ENCODE results near the gene TACC2. TPM values are rescaled to one million over a fixed set of nuclear protein-coding genes. Genes with fewer than 3 reads are reported as not detected.

Gene TACC2
- total and polyA plus RNA-seq, 4 donors, result 21.6 to 107 (median 64.9) TPM

DNA sequence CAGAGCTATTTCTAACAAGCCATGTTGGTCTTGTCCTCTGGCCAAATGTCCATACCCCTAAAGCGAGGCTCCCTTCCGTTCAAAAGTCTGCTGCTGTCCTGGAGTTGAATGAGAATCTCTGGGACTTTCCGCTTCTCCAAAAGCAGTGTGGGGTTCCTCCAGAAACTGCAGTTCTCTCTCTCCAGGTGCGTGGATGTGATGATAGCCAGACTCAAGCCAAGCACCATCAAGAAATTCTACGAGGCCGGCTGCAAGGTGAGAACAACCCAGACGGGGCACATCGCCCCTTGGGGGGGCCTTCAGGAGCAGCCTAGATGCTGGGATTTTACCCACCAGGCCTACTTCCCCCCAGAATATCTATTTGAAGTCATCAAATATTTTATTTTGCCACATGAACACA lies 308.6 kb downstream of the TACC2 start:
- 87% methylated on average over 6 of the region's 8 CpGs for WGBS (ENCODE audit: insufficient coverage)
- no peak overlapping the region for H3K27ac ChIP-seq (ENCODE audit: low read depth, low read length)

DNA sequence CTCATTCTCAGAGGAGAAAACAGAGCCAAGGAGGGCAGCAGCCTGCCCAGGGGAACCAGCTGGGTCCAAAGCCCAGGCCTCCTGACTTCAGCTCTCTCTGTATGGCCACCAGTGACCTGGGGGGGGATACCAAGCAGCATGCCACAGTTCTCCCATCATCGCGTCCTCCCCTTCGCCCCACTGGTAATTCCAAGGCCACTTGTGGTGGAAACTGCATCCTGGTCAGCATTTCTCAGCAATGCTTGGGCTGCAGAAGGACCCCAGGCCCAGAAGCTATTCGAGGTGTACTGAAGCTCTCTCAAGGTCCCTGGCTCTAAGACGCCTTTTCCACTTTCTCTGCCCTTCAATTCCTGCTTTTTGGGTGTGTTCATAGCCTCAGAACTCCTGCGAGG lies 309.2 kb downstream of the TACC2 start:
- no peaks in the 10 kb centered on the region for H3K9me3 ChIP-seq (ENCODE audit: control insufficient read depth, insufficient read depth, low read length)
- no peak overlapping the region for H3K4me3 ChIP-seq (ENCODE audit: low read depth, low read length)
- no peak for DNase-seq (ENCODE audit: low read depth in 4 of 6, low spot score in 6 of 6)
- 98% methylated on average over 6 of the region's 6 CpGs for WGBS (ENCODE audit: insufficient coverage)
- H3K27ac ChIP-seq (ENCODE audit: low read depth, low read length), result no peak overlapping the region
- H3K27me3 ChIP-seq (ENCODE audit: control insufficient read depth, insufficient read depth, low read length), result no peaks in the 10 kb centered on the region
- peaks cover 6% of the 10 kb centered on the region for H3K4me1 ChIP-seq (ENCODE audit: control insufficient read depth, insufficient read depth, low read length)
- H3K36me3 ChIP-seq (ENCODE audit: control insufficient read depth, insufficient read depth, low read length), result no peaks in the 10 kb centered on the region

More for the DNA sequence above, 308.6 kb downstream of the TACC2 start:
- no peak for DNase-seq (ENCODE audit: low read depth in 4 of 6, low spot score in 6 of 6)
- Histone ChIP-seq H3K9me3 (ENCODE audit: control insufficient read depth, insufficient read depth, low read length) (no peaks in the 10 kb centered on the region), H3K4me3 (ENCODE audit: low read depth, low read length) (no peak overlapping the region), H3K36me3 (ENCODE audit: control insufficient read depth, insufficient read depth, low read length) (no peaks in the 10 kb centered on the region), H3K4me1 (ENCODE audit: control insufficient read depth, insufficient read depth, low read length) (peaks cover 6% of the 10 kb centered on the region), H3K27me3 (ENCODE audit: control insufficient read depth, insufficient read depth, low read length) (no peaks in the 10 kb centered on the region)

DNA sequence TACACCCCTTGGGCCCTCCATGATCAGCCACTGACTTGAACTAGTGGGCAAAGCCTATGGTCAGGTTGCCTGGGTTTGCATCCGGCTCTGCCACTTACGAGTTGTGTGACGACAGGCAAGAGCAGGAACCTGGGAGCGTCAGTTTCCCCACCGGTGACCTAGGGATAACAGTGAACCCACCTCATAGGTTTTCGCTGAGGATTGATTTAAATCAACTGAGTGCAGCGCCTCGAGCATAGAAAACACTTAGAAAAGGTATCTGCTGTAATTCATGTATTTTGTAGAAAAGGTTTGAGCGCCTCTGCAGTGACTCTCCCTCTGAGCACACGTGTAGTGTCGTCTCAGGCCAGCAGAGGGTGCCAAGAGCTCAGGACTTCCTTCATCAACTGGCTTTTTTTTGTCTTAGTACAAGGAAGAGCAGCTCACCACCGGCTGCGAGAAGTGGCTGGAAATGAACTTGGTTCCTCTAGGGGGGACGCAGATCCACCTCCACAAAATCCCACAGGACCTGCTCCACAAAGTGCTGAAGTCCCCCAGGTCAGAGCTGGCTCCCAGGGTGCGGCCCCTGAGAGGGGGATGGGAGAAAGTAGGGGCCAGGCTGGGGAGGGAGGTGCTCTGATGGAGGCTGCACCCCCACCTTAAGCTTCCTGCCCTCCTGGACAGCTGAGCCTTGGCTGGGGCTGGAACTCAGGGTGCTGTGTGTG lies 309.8 kb downstream of the TACC2 start:
- H3K27me3 ChIP-seq (ENCODE audit: control insufficient read depth, insufficient read depth, low read length), result no peaks in the 10 kb centered on the region
- peak overlapping the region; percentile 28 for H3K4me3 ChIP-seq (ENCODE audit: low read depth, low read length)
- 39% methylated on average over 11 of the region's 15 CpGs for WGBS (ENCODE audit: insufficient coverage)
- peaks cover 6% of the 10 kb centered on the region for H3K4me1 ChIP-seq (ENCODE audit: control insufficient read depth, insufficient read depth, low read length)
- no peaks in the 10 kb centered on the region for H3K9me3 ChIP-seq (ENCODE audit: control insufficient read depth, insufficient read depth, low read length)
- H3K36me3 ChIP-seq (ENCODE audit: control insufficient read depth, insufficient read depth, low read length), result no peaks in the 10 kb centered on the region
- no peak overlapping the region for H3K27ac ChIP-seq (ENCODE audit: low read depth, low read length)
- DNase-seq (ENCODE audit: low read depth in 4 of 6, low spot score in 6 of 6), result peak; percentile 56 to 96 (median 76)

DNA sequence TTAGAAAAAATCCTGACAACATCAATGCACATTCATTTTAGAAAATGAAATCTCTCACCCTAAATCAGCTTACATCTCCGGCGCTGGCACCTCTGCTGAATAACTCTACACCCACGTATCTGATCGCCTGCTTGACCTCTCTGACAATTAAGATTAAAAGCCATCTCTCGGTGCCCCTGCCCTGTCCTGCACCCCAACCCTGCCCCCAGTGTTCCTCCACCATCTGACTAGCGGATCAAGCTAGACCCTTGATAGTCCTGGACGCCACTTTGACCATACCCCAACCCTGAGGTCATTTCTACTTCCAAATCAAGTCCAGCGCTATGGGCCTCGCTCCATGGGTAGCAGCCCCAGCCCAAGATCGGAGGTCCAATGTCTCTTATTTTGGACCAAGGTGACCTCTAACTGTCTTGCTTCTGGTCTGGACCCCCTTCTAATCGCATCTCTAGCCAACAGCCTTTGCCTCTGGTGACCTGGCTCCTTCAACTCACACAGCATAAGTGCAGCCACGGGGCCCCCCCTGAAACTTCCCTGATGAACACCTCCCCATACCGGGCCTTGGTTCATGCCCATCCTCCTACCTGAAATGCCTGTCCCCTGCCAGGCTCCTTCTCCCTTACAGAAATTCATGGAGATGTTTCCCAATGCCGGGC lies 310.6 kb downstream of the TACC2 start:
- WGBS (ENCODE audit: insufficient coverage), result 94% methylated on average over 13 of the region's 14 CpGs
- Histone ChIP-seq H3K9me3 (ENCODE audit: control insufficient read depth, insufficient read depth, low read length) (no peaks in the 10 kb centered on the region), H3K36me3 (ENCODE audit: control insufficient read depth, insufficient read depth, low read length) (no peaks in the 10 kb centered on the region), H3K27me3 (ENCODE audit: control insufficient read depth, insufficient read depth, low read length) (no peaks in the 10 kb centered on the region), H3K4me1 (ENCODE audit: control insufficient read depth, insufficient read depth, low read length) (peaks cover 9% of the 10 kb centered on the region), H3K27ac (ENCODE audit: low read depth, low read length) (no peak overlapping the region), H3K4me3 (ENCODE audit: low read depth, low read length) (no peak overlapping the region)
- DNase-seq (ENCODE audit: low read depth in 4 of 6, low spot score in 6 of 6), result no peak

DNA sequence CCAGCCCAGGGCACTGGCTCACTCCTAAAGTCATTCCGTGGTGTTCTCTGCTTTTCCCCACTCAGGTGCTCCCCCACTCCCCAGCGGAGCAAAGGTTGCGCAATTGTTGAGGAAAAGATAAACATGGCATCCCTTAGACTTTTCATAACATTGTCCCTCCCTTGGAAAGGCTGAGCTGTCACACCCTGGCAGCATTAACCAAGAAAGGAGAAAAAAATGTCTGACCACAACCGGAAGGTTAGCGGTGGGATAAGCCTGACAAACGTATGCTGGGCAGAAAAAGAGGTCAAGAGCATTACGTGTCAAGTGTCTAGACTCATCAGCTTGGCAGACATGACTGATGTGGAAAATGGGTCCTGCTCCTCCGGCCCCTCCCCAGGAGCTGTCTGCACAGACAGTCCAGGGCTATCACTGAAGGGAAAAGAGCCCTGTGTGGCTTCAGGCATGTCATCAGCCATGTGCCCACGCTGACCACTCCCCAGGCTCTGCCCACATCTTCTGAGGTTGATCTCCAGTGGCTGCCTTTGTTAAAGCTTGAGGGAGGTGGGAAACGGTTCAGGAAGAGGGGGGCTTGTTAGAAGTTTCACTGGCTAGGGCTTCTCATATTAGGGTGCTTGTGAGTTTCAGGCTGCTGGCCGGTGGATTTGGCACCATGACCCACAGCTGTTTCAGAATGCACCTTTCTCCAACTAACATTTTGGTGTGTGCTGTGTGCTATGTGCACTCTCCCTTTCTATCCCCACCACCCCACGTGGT lies 312.3 kb downstream of the TACC2 start:
- Histone ChIP-seq H3K27ac (ENCODE audit: low read depth, low read length) (no peak overlapping the region), H3K4me3 (ENCODE audit: low read depth, low read length) (no peak overlapping the region), H3K9me3 (ENCODE audit: control insufficient read depth, insufficient read depth, low read length) (no peaks in the 10 kb centered on the region), H3K4me1 (ENCODE audit: control insufficient read depth, insufficient read depth, low read length) (peaks cover 9% of the 10 kb centered on the region), H3K36me3 (ENCODE audit: control insufficient read depth, insufficient read depth, low read length) (no peaks in the 10 kb centered on the region), H3K27me3 (ENCODE audit: control insufficient read depth, insufficient read depth, low read length) (no peaks in the 10 kb centered on the region)
- DNase-seq (ENCODE audit: low read depth in 4 of 6, low spot score in 6 of 6), result no peak
- WGBS (ENCODE audit: insufficient coverage), result 82% methylated on average over 9 of the region's 12 CpGs

DNA sequence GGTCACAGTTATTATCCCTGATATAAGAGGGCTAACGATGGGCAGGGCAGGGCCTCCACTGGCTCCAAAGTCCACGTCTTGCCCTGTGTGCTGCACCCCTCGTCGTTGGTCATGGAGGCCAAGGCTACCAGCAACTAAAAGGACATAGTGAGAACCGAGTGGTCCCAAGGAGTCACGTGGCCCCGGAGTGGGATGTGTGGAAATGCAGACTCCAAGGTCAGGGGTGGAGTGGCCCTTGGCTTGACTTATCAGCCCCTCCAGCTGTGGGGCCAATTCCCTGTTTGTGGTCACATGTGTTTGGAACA lies 312.8 kb downstream of the TACC2 start:
- Histone ChIP-seq H3K9me3 (ENCODE audit: control insufficient read depth, insufficient read depth, low read length) (no peaks in the 10 kb centered on the region), H3K27me3 (ENCODE audit: control insufficient read depth, insufficient read depth, low read length) (no peaks in the 10 kb centered on the region), H3K27ac (ENCODE audit: low read depth, low read length) (no peak overlapping the region), H3K4me1 (ENCODE audit: control insufficient read depth, insufficient read depth, low read length) (peaks cover 9% of the 10 kb centered on the region), H3K4me3 (ENCODE audit: low read depth, low read length) (no peak overlapping the region), H3K36me3 (ENCODE audit: control insufficient read depth, insufficient read depth, low read length) (no peaks in the 10 kb centered on the region)
- no peak for DNase-seq (ENCODE audit: low read depth in 4 of 6, low spot score in 6 of 6)
- 94% methylated on average over 7 of the region's 7 CpGs for WGBS (ENCODE audit: insufficient coverage)

DNA sequence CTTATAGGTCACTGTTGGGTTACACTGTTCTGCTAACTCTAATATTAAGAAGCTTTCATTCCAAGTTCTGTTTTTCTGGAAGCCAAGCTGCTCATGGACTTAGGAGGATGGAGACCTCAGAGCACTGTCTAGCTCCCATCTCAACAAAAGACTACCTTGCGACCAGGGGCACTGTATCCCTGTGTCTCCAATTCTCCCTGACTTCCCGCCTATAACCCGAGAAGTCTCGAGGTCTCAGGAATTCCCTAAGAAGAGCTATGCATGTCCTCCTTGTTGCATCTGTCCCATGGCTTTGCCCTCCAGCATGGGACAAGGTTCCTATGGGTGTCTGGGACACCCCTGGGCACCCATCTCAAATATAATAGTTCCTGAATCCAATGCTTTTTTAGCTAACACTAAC lies 313.4 kb downstream of the TACC2 start:
- peaks cover 9% of the 10 kb centered on the region for H3K4me1 ChIP-seq (ENCODE audit: control insufficient read depth, insufficient read depth, low read length)
- DNase-seq (ENCODE audit: low read depth in 4 of 6, low spot score in 6 of 6), result no peak
- no peaks in the 10 kb centered on the region for H3K36me3 ChIP-seq (ENCODE audit: control insufficient read depth, insufficient read depth, low read length)
- H3K9me3 ChIP-seq (ENCODE audit: control insufficient read depth, insufficient read depth, low read length), result no peaks in the 10 kb centered on the region
- H3K4me3 ChIP-seq (ENCODE audit: low read depth, low read length), result no peak overlapping the region
- 100% methylated on average over 4 of the region's 4 CpGs for WGBS (ENCODE audit: insufficient coverage)
- no peak overlapping the region for H3K27ac ChIP-seq (ENCODE audit: low read depth, low read length)
- H3K27me3 ChIP-seq (ENCODE audit: control insufficient read depth, insufficient read depth, low read length), result no peaks in the 10 kb centered on the region

DNA sequence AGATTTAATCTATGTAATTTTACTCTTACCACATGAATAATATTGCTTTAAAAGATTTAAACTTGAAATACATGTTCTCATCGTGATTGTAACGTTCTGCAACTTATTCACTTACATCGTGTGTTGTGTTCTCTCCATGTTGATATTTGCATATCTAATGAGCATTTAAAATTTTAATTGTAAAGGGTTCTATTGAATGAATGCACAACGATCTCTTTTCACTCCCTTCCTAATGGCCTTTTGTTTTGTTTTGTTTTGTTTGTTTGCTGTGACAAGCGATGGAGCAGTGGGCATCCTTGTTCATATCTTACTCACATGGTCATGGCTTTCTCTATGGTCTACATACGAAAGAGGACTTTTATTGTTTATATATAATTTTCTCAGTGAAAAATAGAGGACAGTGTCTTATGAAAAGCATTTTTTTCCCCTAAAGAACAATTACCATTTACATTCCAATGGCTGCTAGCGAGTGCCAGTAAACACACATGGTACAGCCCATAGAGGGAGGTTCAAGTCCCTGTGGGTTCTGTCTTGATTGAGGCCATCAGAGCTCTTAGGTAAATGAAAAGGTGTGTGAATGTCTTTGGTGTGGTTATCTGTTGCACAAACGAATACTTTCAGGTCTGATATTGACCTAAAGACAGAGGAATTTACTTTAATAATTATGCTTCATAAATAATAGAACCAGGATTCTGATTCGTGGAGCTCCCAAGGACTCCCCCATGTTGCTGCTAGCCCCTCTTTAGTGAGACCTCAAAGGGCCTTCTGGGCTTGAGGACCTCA lies 314.5 kb downstream of the TACC2 start:
- no peaks in the 10 kb centered on the region for H3K36me3 ChIP-seq (ENCODE audit: control insufficient read depth, insufficient read depth, low read length)
- peaks cover 14% of the 10 kb centered on the region for H3K4me1 ChIP-seq (ENCODE audit: control insufficient read depth, insufficient read depth, low read length)
- H3K27me3 ChIP-seq (ENCODE audit: control insufficient read depth, insufficient read depth, low read length), result no peaks in the 10 kb centered on the region
- WGBS (ENCODE audit: insufficient coverage), result 92% methylated on average over 2 of the region's 9 CpGs
- H3K9me3 ChIP-seq (ENCODE audit: control insufficient read depth, insufficient read depth, low read length), result no peaks in the 10 kb centered on the region
- no peak overlapping the region for H3K27ac ChIP-seq (ENCODE audit: low read depth, low read length)
- H3K4me3 ChIP-seq (ENCODE audit: low read depth, low read length), result no peak overlapping the region
- DNase-seq (ENCODE audit: low read depth in 4 of 6, low spot score in 6 of 6), result no peak
